Measurements from ENCODE around the gene HSPA12B.

HSPA12B gene

DNA sequence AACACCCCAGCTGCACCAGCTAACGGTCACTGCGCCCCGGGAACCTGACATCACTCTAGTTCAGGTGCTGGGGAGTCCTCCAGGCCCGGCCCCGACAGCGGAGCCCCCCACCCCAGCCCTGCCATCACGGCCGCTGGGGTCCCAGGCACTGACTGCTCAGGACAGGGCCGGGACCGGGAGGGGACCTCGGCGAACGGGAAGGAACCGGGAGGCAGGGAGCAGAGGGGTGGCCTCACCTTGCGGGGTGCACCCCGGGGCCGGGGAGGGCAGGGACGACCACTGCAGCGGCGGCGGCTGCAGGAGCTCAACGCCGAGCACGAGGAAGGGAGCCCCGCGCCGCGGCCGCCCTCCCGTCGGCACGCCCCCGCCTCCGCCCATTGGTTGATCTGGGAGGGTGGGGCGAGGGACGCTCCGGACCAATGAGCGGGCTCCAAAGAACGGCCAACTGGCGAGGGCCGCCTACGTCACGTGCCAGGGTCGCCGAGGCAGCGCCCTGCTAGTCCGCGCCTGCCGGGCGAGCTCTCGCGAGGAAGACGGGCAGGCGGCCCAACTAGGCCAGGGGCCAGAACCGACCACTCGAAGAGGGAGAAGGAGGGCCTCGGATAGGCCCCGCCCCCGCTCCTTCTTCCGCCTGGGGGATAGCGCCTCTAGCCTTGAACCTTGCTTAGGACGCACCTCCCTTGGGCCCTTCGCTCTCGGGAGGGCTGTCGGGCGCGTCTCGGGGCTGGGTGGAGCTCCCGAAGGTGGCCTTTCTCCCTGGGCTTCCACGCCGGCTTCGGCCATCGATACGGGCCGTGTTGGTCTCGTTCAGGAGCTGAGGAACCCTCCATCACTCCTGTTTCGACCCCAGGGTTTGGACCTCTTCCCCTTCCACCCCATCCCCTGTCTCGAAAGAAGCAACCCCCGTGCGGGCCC, 35.2 kb downstream of the HSPA12B start, which contains the start of gene ADISSP:
Gene ADISSP, minus strand, starts transcription at position 327 of the 915 bp plus-strand sequence. CDS start 7,653 bp downstream, outside the sequence.
- DNase-seq = peak; percentile 96

DNA sequence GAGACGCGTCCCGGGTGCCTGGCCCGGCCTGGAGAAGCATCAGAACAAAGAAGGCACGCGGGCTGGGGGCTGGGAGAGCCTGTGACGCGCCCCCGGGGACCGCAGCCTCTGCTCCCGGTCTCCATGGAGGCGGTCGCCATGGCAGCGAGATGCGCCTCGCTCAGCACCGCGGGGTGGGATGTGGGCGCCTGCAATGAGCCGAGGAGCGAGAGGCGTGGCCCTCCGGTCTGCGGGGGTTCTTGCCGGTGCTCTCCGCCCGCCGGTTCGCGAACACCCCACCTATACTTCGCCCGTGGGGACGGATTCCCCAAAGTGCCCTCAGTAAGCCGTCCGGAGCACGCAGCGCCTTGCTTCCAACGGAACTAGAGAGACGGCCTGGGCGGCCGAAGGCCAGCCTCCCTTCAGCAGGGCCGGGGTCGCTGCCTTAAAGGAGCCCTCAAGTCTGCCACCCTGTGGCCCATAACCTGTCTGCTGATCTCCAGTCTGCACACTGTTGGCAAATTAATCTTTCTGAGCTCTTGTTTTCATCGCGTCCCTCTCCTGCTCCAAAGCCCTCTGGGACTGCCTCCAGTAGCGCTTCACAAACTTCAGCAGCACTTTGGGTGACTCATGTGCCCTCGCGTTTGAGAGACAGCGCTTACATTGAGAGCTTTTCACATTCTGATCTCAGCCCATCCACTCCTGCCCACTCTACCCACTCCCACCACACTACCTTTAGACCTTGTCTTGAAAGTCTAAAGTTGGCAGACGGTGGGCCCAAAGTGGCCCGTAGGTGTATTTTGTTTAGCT, 36.1 kb downstream of the HSPA12B start:
- peak; percentile 75 for DNase-seq

DNA sequence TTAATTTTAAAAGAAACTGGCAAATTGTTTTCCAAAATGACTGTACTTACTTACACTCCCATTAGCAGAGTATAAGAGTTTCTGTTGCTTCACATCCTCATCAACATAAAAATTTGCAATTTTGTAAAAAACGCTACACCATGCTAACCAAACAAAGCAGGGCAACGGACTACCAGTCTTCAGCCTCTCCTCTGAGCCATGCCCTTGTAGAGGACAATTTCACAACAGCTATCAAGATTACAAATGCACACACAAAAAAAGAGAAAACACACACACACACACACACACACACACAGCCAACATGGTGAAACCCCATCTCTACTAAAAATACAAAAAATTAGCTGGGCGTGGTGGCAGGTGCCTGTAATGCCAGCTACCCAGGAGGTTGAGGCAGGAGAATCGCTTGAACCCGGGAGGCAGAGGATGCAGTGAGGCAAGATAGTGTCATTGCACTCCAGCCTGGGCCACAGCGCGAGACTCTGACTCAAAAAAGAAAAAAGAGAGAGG, 39.1 kb downstream of the HSPA12B start:
- no peak for DNase-seq

DNA sequence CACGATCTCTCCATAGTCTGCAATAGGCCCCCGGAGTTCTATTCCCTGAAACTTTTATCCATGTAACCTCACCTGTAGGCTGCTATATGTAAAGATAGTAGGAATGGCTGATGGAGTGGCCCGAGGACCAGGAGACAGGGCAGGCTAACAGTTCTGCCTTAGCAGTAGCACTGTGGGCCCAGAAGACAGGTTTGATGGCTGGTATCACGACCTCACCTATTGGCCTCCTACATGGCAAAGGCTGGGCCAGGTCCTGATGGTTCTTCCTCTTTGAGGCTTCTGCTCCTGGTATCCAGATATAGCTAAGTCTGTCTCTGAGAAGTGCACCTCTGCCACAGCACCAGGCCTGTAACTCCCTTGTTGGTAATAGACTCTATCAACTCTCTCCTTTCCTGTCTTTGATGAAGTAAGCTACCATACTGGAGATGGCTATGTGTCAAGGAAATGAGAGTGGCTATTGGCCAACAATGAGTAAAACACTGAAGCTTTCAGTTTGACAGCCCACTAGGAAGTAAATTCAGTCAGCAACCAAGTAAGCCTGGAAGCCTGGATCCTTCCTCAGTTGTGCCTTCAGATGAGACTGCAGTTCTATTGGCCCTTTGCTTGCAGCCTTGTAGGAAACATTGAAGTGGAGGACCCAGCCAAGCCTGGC, 43.1 kb downstream of the HSPA12B start:
- no peak for DNase-seq

DNA sequence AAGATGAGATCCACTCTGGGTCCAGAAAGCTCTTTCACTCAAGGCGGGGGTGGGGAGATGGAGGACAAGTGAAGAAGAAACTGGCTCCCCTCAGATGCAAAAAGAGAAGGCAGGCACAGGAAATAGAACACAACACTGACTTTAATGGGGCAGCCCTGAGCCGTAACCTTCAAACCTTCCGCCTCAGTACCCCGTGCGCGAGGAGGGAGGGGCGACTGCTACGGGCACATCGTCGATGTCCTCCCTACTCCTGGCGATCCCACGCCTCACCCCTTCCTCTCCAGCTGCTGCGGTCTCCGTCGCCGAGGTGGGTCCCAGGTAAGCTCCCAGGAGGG, 44.9 kb downstream of the HSPA12B start:
- DNase-seq = no peak

DNA sequence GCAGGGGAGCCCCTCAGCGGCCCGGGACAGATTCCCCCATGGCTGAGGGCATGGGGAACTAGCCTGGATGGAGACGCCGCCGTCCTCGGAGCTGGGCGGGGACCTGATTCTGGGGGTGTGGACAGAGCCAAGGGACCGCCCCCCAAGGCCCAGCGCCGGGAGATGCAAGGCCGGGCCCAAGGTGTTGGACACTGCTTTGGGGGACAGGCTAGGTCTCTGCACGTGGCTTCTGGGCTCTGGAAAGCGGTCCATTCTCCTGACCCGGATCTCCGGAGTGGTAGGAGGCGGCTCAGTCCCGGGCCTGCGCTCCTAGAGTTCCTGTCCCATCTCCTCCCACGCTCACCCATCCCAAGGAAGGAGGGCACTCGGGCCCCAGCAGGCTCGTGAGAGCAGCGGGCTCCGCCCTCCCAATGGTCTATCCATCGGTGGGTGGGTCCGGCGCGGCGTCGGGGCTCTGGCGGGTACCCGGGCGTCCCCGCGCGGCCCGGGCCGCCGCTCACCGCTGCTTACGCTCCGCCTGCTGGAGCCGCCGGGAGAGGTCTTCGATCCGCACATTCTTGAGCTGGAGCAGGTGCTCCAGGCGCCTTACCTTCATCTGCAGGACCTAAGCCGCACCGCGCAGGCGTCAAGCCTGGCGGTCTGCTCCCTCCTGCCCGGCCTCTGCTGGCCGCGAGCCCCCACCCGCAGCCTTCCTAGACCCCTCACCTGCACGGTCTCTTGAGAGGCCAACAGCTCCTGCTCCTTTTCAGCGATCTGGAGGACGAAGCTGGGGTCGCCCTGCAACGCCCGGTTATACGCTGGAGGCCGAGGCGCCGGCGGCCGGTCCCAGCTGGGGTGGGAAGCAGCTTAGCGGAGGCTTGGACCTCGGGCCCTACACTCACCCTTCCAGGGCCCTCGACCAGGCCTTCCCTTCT, 45.5 kb downstream of the HSPA12B start:
- peak; percentile 10 for DNase-seq

DNA sequence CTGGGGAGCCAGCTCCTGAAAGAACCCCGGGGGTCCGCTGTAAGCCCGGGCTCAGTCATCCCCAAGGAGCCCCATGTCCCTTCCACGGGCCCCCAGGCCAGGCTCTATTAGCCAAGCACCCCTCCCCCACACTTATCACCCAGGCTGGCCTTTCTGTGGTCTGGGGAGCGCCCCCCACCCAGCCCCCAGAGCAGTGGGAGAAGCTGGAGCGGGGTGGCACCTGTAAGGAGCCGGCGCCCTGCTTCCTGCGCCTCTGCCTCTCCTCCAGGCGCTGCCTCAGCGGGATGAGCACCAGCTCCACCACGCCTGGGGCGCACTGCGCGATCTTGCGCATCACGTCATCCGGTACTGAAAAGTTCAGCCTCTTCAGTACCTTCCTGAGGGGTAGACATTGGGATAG, 46.5 kb downstream of the HSPA12B start:
- DNase-seq = no peak

GRCh38 chr20:3781153-3781910, 48.8 kb downstream of the HSPA12B start, which contains the start of gene SPEF1:
SPEF1 (minus strand) TSS chr20:3781448; CDS start chr20:3781287, 161 bp downstream.
- peak; percentile 15 for DNase-seq

GRCh38 chr20:3782597-3782996, 50.1 kb downstream of the HSPA12B start:
- DNase-seq = no peak

- DNase-seq = no peak
These were observed 50.6 kb downstream of the HSPA12B start for GRCh38 chr20:3783068-3783489.

GRCh38 chr20:3783511-3784195, 51.2 kb downstream of the HSPA12B start:
- no peak for DNase-seq

DNA sequence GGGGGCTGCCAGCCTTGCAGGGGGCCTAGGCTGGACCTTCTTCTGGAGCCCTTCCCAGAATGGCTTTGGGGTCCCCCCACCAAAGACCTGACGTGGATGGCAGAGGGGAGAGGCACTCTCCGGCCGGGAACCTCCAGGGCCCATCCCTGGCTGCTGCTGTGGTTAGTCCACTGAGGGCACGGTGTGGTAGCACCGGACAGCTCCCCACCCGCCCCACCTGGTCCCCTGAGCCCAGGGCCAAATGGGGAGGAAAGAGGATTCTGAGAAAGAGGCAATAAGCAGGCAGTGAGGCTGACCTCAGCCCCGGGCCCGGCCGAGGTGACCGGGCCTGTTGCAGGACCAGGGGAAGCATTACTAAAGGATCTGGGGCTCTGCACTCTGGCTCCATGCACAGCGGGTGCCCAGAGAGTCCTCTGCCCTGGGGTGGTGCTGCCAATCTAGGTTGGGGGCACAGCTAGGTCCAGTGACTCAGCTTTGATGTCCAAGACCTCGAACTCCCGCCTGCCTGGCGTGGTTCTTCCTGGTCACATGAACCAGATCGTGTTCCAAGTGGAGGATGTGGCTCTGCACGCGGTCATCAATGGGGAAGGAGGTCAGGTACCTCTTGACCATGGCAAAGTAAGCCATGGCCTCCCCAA, 51.9 kb downstream of the HSPA12B start:
- DNase-seq = no peak

- no peak for DNase-seq
These were observed 52.4 kb downstream of the HSPA12B start for GRCh38 chr20:3784863-3785239.

- DNase-seq = no peak
These were observed 53.0 kb downstream of the HSPA12B start for GRCh38 chr20:3785240-3786125.

DNA sequence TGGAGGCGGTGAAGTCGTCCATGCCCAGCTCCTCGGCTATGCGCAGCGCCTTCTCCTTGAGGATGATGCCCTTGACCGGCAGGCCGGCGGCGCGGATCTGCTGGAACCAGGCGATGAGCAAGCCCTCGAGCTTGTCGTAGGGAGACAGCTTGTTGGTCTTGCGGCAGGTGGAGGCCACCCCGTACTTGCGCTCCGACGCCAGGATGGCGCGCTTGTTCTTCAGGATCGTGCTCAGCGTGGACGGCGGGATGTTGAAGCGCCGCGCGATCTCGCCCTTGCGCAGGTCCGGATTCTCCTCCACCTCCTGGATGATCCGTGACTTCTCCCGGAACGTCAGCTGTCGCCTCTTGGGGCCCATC, 53.6 kb downstream of the HSPA12B start:
- DNase-seq = peak; percentile 36

GRCh38 chr20:3786665-3787323, 54.3 kb downstream of the HSPA12B start, which contains the start of gene CENPB:
CENPB (minus strand) TSS chr20:3786740; CDS start chr20:3786483, 257 bp downstream.
- peak; percentile 89 for DNase-seq

GRCh38 chr20:3787324-3788014, 55.0 kb downstream of the HSPA12B start:
- no peak for DNase-seq

DNA sequence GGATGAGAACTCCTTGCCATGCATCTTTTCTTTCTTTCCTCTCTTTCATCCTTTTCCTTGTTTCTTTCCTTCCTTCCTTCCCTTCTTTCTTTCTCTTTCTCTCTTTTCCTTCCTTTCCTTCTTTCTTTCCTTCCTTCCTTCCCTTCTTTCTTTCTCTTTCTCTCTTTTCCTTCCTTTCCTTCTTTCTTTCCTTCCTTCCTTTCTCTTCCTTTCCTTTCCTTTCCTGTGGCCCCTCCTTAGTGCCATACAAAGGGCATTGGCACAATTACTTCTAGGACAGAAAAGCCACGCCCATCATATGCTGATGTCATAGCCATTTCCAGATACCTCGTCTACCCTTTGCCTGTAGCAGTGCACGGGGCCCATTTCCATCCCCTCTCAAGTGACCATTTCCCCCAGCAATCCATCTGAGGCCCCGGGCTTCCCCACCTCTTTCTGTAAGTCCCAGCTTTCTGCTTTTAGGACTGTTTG, 56.2 kb downstream of the HSPA12B start:
- no peak for DNase-seq

All from activated effector memory CD4-positive, alpha-beta T cell treated with Interleukin-2 at 50 U/mL for 16 hours (primary cell).